T-helper 1 cell (primary cell): ENCODE measurements around the gene PGA3.
"Not testable (repeated sequence)": the region's sequence is repeated elsewhere in the genome, so short reads cannot be mapped to it uniquely, and the experiment has no call there.

Experiments used
- DNase-seq, 5 donors: peaks; one replicate each; pipeline ENCODE4 v3.0.0-alpha.2; 2012 to 2020
- total RNA-seq, 4 donors: gene quantifications; one replicate each; lab custom pipeline; 2026; lab: John Stamatoyannopoulos, UW

The PGA3 gene
- total RNA-seq = 0 reads per million in 4 donors

DNA sequence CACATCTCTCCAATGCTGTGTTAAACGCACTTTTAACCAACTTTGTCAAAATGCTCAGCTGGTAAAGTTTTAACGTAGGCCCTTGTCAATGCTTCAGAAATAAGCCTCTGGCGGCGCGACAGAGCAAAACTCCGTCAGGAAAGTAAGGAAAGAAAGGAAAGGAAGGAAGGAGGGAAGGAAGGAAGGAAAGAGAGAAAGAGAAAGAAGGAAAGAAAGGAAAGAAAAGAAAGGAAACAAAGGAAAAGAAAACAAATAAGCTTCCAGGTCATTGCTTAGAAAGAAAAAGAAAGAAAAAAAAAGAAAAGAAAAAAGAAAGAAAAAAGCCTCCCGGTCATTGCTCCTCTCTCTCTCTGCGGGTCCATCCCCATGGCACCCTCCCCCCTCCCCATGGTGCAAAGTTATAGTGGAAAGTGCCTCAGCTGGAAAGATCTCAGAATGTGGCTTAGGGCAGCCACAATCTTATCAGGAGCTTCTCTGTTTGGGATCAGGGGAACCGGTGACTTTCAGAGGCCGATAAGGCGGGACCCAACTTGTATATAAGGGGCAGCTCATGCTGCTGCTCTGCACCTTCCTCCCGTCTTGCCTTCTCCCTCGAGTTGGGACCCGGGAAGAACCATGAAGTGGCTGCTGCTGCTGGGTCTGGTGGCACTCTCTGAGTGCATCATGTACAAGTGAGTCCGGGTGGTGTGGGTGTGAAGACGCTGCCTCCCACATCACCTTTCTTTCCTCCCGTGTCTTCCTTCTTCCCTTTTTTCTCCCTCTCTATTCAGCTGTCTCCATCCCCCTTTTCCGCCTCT, at the start of gene PGA3:
Gene PGA3 (plus strand): TSS at position 566 of the 797 bp plus-strand sequence. CDS start 50 bp downstream, at position 616.
- not testable (repeated sequence) for DNase-seq

DNA sequence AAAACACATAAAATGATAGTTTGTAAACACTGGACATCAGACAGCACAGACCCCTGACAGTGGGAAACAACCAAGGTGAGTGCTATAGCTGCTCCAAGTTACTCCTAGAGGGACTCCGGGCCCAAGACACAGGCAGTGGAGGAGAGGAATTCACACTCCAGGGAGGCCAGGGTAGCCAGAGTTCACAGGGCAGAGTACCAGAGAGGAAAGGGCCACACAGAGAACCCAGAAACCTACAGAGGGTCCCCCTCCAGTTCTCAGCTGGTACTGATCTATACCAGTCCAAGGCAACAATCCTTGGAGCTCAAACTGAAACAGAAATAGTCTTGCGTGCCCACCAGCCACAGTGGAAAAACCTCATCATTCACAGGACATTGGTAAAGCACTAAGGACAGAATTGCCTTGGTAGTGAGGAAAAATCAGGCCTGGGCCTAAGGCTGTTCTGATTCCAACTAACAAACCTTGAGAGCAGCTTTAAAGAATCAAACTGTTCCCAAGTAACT, 49.7 kb upstream of the PGA3 start:
- DNase-seq = no peak

DNA sequence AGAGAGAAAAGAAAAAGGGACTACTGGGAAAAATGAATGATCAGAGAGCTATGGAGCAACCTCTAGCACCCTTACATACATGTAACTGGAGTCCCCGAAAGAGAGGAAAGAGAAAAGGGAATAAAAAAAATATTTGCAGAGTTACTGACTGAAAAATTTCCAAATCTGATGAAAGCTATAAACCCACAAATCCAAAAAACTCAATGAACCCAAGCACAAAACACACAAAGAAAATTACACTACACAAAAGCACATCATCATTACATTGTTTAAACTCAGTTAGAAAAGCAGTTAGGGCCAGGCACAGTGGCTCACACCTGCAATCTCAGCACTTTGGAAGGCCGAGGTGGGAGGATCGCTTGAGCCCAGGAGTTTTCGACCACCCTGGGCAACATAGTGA, 48.8 kb upstream of the PGA3 start:
- no peak for DNase-seq

DNA sequence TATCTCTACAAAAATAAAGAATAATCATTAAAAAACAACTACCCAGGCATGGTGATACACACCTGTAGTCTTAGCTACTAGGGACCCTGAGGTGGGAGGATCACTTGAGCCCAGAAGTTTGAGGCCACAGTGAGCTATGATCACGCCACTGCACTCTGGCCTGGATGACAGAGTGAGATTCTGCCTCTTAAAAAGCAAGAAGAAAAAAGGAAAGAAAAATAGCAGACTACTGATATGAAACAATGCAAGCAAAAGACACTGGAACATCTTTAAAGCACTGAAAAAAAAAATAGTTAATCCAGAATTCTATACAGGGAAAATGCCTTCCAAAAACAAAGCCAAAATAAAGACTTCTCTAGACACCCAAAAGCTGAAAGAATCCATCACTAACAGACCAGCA, 48.0 kb upstream of the PGA3 start:
- DNase-seq = no peak

DNA sequence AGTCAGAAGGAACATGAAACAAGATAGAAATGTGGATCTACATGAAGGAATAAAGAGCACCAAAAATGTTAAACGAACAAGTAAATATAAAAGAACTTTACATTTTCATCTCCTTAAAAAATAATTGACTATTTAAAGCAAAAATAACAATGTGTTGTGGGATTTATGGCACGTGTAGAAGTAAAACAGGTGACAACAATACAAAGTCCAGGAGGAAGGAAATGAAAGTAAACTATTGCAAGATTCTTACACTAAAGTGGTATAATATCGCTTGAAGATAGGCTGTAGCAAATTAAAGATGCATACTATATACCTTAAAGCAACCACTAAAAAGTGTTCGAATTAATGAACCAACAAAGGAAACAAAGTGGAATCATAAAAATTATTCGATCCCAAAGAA, 47.6 kb upstream of the PGA3 start:
- DNase-seq = no peak

DNA sequence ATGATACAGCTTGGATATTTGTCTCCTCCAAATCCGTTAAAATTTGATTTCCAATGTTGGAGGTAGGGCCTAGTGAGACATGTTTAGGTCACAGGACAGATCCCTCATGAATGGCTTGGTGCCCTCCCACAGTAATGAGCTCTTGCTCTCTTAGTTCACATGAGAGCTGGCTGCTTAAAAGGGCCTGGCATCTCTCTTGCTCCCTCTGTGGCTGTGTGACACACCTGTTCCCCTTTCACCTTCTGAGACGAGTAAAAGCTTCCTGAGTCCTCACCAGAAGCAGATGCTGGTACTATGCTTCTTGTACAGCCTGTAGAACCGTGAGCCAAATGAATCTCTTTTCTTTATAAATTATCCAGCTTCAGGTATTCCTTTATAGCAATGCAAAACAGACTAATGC, 45.6 kb upstream of the PGA3 start:
- no peak for DNase-seq

DNA sequence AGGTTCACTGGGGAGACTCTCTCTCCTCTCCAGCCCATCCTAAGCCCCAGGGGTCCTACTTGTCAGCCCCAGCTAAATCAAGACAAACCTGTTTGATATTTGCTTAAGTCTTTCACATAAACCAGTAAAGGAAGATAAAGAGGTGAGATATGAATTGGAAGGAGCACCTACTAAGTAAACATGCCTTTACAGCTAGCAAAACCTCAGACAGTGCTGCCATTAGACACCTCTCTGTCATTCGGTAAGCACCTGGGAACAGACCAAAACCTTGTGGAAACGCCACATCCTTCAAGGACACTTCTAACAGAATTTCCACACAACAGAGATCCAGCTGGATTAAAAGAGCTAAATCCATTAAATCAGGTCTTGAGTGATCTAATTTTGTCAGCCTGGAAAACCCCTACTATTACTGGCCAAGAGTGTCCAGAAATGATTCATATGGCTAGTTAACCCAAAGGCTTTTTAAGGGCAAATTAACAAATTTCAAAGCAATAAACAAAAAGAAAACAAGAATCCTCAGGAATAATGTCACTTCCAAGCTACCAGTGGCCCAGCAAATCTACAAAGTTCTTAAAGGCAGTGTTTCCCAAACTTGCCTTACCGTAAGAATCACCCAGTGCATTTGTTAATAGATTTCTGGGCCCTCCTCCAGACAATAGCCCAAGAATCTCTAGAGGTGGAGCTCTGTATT, 44.5 kb upstream of the PGA3 start:
- no peak for DNase-seq

DNA sequence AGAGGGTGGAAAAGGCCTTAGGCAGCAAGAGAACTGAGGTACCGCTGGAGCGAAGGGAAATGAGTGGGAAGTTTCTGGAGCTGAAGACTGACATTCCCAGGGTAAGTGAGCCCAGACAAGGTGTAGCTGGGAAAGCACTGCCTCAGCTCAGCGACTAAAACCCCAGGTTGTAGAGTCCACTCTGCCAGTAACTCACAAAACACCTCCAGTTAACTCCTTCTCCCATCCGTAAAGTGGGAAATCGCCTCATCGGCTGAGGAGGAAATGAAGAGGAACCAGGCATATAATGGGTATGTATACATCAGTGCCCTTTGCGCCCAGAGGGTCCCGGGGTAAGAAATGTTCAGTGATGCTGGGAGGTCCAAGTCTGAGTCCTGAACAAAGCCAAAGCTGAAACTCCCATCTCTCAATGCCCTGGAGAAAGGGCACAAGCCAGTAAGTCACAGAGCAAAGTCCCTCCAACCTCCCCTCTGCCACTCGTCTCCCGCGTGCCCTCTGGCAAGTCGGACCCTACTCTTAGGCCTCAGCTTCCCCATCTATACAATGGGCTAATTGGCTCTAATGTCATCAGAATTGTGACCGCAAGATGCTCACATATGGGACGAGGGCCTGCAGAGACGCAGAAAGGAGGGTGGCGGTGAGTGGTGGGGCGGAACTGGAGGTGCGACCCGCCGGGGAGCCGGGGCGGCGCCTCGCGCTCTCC, 42.7 kb upstream of the PGA3 start:
- DNase-seq = no peak

DNA sequence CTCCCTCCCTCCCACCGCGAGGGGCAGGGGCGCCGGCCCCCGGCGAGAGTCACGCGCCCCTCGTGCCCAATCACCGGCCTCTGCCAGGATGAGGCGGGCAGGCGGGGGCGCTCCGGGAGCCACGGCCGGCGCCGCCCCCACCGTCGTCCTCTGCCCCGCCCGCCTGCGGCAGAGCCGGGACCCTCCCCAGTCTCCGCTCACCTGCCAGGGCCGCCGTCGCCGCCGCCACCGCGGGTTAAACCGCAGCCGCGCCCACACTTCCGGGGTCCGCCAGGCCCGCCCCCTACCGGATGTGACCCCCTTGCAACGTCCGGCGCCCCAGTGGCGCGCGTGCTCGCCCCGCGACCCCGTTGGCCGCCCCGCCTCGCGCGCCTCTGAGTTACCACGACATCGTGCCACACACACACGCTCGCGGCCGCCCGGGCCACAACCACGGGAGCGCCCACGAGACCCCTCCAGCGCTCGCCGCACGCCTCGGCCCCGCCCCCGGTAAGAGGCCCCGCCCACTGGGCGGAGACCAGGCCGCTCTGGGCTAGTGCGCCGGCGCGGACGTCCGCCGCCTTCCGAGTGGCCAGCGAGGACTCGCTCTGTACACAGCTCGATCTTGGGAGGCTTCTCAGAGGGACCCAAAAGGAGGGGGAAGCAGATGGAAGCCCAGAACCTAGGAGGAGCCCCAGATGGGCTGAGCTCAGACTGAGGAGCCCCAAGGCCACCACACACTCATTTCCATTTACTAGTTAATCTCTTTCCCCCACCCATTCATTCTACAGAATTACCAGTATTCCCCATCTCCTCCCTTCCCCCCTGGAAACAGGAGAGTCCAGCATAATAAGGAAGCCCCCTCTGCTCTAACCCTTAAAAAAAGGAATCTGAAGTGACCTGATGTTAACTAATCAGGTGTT, 41.9 kb upstream of the PGA3 start, which contains the start of gene VPS37C:
Gene VPS37C (minus strand): TSS at position 237 of the 902 bp plus-strand sequence. CDS start 22,597 bp downstream, outside the sequence.
- DNase-seq = peak; percentile 79 to 93 (median 85)

DNA sequence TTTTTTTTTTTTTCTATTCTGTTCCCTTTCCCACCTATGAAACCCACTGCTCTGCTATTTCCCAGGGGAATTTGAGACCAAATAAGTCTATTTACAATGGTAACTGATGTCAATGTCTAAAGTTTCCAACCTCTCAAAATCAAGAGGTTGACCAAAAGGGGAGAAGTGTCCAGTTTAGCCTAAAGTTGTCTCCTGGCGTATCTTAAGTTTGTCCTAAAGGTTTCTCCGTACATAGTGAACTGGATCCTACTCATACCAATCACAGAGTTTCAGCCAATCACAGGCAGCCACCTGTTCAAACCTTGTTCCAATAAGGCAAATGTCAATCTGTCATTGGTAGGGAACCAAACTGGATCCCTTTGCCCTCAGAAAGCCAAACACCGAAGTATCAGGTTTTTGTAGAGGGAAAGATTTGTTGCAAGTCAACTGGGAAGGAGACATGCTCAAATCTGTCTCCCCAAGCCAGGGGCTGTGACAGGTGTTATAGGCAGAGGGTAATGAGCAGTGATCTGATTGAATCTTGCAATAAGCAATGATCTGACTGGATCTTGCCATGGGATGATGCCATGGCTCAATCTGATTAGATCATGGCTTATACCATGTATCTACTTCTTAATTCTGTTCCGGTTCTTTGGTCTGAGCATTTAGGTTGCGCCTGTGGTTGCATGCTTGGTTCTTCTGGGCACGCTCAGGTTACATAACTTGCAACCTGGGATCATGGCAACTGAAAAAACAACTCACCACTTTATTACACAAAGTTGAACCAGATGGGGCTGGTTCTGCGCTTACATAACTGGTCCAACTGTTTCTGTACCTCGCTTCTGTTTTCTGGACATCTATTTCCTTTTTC, 41.0 kb upstream of the PGA3 start:
- peak in 1 of 5 donors; percentile 19 for DNase-seq

DNA sequence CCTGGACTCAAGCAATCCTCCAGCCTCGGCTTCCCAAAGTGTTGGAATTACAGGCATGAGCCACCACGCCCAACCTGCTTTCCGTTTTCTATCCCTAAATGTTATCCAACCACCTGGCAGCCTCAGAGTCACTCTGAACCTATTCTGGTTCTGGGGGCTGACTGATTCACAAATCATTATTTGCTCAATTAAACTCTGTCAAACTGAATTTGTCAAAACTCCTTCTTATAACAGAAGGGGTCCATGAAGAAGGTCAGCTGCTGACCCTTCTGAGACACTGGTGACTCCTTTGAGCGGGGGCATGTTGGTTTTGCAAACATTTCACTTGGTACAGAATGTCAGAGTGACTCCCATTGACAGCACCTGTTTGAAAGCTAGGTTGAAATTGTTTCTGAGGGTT, 40.3 kb upstream of the PGA3 start:
- DNase-seq = no peak

DNA sequence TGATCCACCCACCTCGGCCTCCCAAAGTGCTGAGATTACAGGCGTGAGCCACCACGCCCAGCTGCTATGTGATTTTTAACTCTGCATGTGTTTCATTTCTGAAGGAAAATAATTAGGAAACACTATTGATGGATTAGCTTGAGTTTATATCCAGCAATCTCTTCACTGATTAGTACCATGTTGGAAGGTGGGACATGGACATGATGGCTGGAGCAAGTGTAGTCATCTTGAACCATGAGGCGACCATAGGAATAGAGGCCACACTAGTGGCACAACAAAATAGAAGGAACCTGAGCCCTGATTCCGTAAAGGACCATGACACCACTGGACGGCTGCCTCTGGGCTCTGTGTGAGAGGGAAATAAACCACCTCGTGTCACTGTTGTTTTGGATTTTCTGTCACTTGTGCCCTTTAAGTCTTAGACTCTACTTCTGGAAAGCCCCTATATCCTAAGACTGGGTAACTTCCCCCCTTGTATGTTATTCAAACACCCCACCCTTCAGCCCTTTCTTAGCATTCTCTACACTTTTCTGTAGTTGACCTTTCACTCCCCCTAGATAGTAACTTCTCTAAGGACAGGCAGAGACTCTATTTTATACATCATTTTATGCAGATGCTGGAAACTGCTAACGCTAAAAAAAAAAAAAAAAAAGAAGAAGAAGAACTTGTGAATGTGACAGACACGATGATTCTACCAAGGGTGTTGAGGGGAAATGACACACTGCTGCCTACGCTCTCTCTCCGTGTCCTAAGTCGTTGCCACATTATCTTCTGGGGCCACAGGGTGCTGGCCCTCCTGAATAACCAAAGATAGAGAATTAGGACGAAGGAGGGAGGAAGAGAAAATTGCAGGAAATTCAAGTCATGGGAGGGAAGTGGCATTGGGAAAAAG, 39.4 kb upstream of the PGA3 start:
- DNase-seq = no peak

DNA sequence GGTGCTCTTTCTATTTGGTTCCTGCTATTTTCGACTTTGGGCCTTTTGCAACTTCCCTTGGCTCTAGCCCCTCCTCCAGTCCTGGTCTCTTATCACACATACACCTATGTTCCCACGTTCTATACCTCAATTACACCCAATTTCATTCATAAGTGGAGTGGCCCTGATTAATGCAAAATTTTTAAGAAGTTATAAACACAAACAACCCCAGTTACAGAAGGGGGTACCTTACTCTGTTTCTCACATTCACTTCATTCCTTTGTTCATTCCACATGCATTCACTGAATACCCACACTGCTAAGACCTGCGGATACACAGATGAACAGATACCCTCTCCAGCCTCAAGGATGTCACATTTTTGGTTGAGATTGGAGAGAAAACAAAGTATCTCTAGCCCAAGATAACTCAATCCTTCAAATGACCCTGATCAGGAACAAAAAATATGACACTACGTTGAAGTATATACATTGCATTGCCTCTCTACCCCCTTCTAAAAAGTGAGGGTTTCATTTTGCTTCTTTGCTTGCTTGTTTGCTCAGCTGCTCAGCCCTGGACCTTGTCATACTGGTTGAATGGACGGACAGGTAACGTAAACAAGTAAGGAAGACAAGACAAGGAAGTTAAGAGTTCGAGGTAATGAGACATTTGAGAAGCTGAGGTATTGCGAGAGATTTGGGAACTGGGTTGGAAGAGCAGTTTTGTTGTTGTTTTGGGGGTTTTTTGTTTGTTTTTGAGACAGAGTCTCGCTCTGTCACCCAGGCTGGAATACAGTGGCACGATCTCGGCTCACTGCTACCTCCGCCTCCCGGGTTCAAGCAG, 38.5 kb upstream of the PGA3 start:
- DNase-seq = no peak

DNA sequence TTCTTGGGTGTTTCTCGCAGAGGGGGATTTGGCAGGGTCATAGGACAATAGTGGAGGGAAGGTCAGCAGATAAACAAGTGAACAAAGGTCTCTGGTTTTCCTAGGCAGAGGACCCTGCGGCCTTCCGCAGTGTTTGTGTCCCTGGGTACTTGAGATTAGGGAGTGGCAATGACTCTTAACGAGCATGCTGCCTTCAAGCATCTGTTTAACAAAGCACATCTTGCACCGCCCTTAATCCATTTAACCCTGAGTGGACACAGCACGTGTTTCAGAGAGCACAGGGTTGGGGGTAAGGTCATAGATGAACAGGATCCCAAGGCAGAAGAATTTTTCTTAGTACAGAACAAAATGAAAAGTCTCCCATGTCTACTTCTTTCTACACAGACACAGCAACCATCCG, 37.5 kb upstream of the PGA3 start:
- DNase-seq = not testable (repeated sequence)

DNA sequence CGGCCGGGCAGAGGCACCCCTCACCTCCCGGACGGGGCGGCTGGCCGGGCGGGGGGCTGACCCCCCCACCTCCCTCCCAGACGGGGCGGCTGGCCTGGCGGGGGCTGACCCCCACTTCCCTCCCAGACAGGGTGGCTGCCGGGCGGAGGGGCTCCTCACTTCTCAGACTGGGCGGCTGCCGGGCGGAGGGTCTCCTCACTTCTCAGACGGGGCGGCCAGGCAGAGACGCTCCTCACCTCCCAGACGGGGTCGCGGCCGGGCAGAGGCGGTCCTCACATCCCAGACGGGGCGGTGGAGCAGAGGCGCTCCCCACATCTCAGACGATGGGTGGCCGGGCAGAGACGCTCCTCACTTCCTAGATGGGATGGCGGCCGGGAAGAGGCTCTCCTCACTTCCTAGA, 37.0 kb upstream of the PGA3 start:
- not testable (repeated sequence) for DNase-seq

DNA sequence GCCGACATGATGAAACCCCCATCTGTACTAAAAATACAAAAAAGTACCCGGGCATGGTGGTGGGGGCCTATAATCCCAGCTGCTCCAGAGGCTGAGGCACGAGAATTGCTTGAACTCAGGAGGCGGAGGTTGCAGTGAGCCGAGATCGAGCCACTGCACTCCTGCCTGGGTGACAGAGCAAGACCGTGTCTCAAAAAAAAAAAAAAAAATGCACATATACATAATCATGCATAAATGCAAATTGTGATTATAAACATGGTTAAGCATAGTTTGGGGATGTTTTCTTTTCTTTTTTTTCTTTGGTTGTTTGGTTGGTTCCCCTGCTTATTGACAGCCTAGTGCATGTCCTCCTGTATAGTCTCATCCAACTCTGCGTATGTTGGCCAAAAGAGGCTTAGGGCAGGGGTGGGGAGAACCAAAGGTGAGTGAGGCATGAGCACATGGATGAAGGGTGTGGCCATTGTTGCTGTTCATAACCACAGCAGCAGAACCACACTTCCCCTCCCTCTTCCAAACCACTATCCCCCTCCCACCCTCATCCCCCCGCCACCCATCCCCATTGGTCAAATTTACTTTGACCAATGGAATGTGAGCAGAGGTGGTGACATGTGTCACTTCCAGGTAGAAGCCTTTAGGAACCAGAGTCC, 35.1 kb upstream of the PGA3 start:
- DNase-seq = no peak

DNA sequence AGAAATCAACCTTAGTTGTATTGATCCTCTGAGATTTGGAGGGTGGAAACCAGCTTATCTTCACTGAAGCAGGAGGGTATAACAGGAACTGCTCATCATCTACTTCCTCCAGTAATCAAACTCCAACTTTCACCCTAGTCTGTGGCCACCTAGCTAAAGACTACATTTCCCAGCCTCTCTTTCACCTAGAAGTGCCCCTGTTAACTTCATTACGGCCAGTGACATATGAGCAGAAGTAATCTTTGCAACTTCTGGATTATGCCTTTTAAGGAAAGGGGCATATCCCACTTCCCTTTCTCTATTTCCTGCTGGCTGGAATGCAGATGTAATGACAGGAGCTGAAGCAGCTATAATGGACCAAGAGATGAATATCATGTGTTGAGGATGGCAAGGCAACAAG, 34.5 kb upstream of the PGA3 start:
- no peak for DNase-seq

DNA sequence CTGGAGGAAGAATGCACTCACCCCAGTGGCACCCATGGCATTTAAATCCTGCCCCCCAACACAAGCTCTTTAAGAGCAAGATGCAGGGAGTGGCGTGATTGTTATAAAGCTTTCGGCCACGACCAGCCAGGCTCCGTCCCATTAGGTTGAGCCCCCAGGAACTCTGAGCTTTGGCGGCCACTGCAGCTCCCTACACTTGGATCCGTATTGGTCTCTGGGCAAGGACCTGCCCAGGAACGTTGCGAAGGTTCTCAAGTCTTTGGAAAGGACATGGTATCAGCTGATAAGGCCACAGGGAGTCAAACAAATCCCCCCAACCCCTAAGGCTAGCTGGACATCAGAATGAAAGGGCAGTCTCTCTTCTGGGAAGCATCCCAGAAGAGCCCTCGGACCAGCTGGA, 32.7 kb upstream of the PGA3 start:
- no peak for DNase-seq

DNA sequence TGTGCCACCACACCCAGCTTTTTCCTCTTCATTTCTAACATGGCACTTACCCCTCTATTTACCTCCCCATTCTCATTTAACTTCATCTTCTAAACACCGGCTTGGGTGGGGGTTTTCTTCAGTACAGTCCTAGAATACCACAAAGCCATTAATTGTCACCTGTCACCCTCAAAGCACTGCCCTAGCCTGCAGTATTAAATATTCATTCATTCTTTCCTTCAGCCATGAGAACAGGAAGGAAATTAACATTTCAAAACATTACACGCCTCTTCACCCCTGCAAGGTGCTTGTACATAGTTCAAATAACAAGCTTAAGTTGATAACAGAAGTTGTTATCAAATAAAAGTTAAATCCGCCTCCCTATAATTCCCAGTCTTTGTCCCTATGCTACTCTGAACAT, 31.4 kb upstream of the PGA3 start:
- DNase-seq = no peak
